GM12872 (cell line): ENCODE data around the gene C2orf81.

Source experiments
- TF ChIP-seq, protein P1 (sequence below): IDR thresholded peaks from 3 replicates; pipeline ENCODE4 v1.5.1; 2011; ENCODE audit warnings: low read depth, mild to moderate bottlenecking, low read length, moderate library complexity; ENCODE audit not compliant: insufficient read depth

Gene C2orf81

DNA sequence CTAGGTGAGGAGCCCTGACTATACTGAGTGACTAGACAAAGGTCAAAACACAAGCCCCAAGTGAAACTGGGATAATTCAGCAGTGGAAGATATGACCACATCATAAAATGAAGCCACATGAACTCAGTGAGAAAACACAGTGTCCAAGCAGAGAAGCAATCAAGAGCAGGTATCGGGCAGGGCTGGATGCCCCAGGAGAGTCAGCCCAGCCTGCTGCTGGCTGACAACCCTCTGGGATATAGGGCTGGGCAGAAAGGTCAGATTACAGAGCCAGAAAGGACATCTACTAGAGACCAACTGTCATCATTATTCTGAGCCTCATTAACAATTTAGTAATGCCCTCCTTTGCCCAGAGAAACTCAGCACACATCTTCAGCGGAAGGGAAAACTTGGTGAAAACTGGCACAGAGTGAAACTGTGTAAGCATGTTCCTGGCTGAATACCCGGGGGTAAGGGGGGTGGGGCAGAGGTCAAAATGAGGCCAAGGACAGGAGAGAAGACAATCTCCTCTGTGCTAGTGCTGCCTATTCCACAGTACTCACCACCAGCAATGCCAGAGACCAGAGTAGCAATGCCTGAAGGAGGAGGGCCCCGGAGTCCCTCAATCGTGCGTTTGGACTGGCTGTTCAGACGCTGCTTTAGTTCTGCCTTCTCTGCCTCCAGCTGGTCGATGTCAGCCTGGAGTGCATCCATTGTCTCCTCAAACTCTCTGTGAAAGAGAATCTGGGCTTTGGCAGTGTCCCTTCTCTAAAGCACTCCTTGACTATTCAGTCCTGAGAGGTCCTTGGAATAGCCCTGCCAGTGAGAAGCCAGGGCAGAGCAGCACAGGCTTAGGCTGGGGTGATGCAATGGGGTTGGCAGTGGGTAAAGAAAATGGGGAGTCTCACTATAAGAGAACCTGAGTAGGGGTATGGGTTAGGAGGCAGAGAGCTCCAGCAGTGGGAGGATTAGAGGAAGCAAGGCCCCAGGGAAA, 56.6 kb downstream of the C2orf81 start:
- TF ChIP-seq, protein P1, sequence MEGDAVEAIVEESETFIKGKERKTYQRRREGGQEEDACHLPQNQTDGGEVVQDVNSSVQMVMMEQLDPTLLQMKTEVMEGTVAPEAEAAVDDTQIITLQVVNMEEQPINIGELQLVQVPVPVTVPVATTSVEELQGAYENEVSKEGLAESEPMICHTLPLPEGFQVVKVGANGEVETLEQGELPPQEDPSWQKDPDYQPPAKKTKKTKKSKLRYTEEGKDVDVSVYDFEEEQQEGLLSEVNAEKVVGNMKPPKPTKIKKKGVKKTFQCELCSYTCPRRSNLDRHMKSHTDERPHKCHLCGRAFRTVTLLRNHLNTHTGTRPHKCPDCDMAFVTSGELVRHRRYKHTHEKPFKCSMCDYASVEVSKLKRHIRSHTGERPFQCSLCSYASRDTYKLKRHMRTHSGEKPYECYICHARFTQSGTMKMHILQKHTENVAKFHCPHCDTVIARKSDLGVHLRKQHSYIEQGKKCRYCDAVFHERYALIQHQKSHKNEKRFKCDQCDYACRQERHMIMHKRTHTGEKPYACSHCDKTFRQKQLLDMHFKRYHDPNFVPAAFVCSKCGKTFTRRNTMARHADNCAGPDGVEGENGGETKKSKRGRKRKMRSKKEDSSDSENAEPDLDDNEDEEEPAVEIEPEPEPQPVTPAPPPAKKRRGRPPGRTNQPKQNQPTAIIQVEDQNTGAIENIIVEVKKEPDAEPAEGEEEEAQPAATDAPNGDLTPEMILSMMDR = no peak
